GM12878 (cell line): Measurements from ENCODE around the gene ALX4.

Source experiments
- CTCF ChIP-seq, 3 experiments: IDR thresholded peaks in 2 of 3; conservative IDR thresholded peaks in 1 of 3; 2 replicates each; pipeline ENCODE4 v1.5.1; 2011; ENCODE audit warnings: low read depth in 3 of 3, low read length in 3 of 3, mild to moderate bottlenecking in 3 of 3, control low read depth in 2 of 3, moderate library complexity in 2 of 3, inconsistent platforms in 1 of 3, mixed read lengths in 1 of 3; ENCODE audit not compliant: control insufficient read depth in 2 of 3, insufficient read depth in 1 of 3; ENCODE audit errors: extremely low read depth in 1 of 3
- DPF2 ChIP-seq: fragments of 450-650 bp; IDR thresholded peaks from 2 replicates; pipeline ENCODE4 v1.6.1; 2017; ENCODE audit warnings: mild to moderate bottlenecking
- E2F4 ChIP-seq: IDR thresholded peaks from 2 replicates; pipeline ENCODE4 v1.6.1; 2012; ENCODE audit warnings: low read depth, low read length, improper control_type of control experiment
- EZH2 ChIP-seq: IDR thresholded peaks from 2 replicates; pipeline ENCODE4 v1.6.1; 2012; ENCODE audit warnings: low read depth, mild to moderate bottlenecking, control low read depth, inconsistent platforms, low read length, borderline replicate concordance; ENCODE audit not compliant: control insufficient read depth
- HCFC1 ChIP-seq: fragments of 150-350 bp; IDR thresholded peaks from 2 replicates; pipeline ENCODE4 v1.6.1; 2014; ENCODE audit warnings: low read length
- POLR2A ChIP-seq: IDR thresholded peaks from 2 replicates; pipeline ENCODE4 v1.6.1; 2011; ENCODE audit warnings: low read depth, mild to moderate bottlenecking, low read length
- STAT3 ChIP-seq: IDR thresholded peaks from 2 replicates; pipeline ENCODE4 v1.6.1; 2011; ENCODE audit warnings: low read depth, low read length, improper control_type of control experiment
- SUZ12 ChIP-seq: fragments of 200-600 bp; sonication (generic); IDR thresholded peaks from one replicate; pipeline ENCODE4 v1.6.1; 2018; ENCODE audit warnings: antibody characterized with exemption, mild to moderate bottlenecking; ENCODE audit not compliant: unreplicated experiment
- TAF1 ChIP-seq: IDR thresholded peaks from 2 replicates; pipeline ENCODE4 v1.6.1; 2011; ENCODE audit warnings: mild to moderate bottlenecking, low read depth, low read length, borderline replicate concordance
- TCF12 ChIP-seq: IDR thresholded peaks from 2 replicates; pipeline ENCODE4 v1.6.1; 2011; ENCODE audit warnings: low read depth, mild to moderate bottlenecking, low read length
- YY1 ChIP-seq: IDR thresholded peaks from 2 replicates; pipeline ENCODE4 v1.6.1; 2011; ENCODE audit warnings: low read depth, mild to moderate bottlenecking, low read length
- TF ChIP-seq, protein P1 (sequence below): IDR thresholded peaks from 2 replicates; pipeline ENCODE4 v1.6.1; 2012; ENCODE audit warnings: low read depth, low read length, improper control_type of control experiment

DNA sequence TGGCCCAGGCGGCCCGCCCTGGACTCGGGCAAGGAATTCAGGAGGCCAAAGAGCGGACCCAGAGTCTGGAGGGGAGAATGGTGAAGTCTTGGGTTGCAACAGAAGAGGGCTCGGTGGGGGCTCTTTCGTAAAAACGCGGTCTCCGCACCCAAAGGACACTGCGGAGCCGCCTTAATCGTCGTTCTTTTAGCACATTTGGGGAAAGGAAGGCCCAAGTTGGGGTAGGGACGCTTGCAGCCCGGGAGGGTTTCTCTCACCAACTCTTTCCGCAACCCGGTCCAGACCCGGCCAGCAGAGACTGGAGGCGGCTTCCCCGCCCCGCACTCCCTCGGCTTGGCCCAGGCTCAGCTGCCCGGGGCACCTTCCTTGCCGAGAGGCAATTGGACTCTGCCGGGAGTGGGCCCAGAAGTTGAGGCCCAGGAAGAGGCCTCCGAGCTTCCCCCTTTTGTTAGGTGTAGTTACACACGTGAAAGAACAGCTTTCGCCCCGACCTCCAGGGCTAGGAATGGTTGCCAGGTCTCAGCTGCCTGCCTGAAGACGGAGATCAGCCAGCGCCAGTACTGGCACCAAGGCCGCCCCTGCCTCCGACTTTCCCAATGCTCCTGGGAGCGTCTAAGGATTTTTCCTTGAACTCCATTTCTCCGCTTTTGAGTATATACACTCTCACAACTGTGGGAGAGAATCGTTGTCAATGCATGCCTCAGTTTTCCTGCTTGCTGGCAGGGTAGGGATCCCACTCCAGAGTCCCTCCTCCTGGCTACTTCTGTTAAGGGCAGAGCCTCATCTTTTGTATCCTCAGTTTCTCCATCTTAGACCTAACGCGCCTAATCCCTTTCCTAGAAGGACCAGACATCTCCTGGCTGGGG lies 3.7 kb downstream of the ALX4 start:
- TF ChIP-seq DPF2 (no peak), CTCF (IDR thresholded peaks at IDR 0.05 in 2 of 3, conservative IDR thresholded peaks at IDR 0.05 in 1 of 3; ENCODE audit: control insufficient read depth in 2 of 3, extremely low read depth in 1 of 3, insufficient read depth in 1 of 3, low read depth in 3 of 3, low read length in 3 of 3) (no peak), STAT3 (no peak), E2F4 (no peak), YY1 (no peak), POLR2A (no peak), EZH2 (0 out of 2 replicates have a peak, but pooled peaks have one; percentile 60), TCF12 (no peak), SUZ12 (peak; percentile 37), HCFC1 (no peak), TAF1 (no peak)
- TF ChIP-seq, protein P1, sequence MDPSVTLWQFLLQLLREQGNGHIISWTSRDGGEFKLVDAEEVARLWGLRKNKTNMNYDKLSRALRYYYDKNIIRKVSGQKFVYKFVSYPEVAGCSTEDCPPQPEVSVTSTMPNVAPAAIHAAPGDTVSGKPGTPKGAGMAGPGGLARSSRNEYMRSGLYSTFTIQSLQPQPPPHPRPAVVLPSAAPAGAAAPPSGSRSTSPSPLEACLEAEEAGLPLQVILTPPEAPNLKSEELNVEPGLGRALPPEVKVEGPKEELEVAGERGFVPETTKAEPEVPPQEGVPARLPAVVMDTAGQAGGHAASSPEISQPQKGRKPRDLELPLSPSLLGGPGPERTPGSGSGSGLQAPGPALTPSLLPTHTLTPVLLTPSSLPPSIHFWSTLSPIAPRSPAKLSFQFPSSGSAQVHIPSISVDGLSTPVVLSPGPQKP: no peak
